IPS-18c (cell line): ENCODE data around the gene SRP9.
"Not testable (repeated sequence)": the region's sequence is repeated elsewhere in the genome, so short reads cannot be mapped to it uniquely, and the experiment has no call there.

Experiments
- H3K4me3 ChIP-seq: 2 replicates; pipeline ENCODE4 v1.7.0; 2013; ENCODE audit warnings: low read depth, mild to moderate bottlenecking, low read length, moderate library complexity; ENCODE audit not compliant: insufficient read depth
- H3K9me3 ChIP-seq: one replicate; pipeline ENCODE4 v1.6.1; 2013; ENCODE audit warnings: mild to moderate bottlenecking, low read length, moderate library complexity; ENCODE audit not compliant: control insufficient read depth, insufficient read depth

The SRP9 gene

GRCh38 chr1:225819346-225820192, 41.9 kb downstream of the SRP9 start:
- no peak overlapping the region for H3K4me3 ChIP-seq
- H3K9me3 ChIP-seq, result no peaks in the 10 kb centered on the region

- H3K9me3 ChIP-seq, result no peaks in the 10 kb centered on the region
- no peak overlapping the region for H3K4me3 ChIP-seq
These were observed 43.0 kb downstream of the SRP9 start for GRCh38 chr1:225820522-225821120.

GRCh38 chr1:225822655-225823403, 45.2 kb downstream of the SRP9 start:
- H3K9me3 ChIP-seq, result no peaks in the 10 kb centered on the region
- no peak overlapping the region for H3K4me3 ChIP-seq

GRCh38 chr1:225823811-225824261, 46.2 kb downstream of the SRP9 start:
- no peak overlapping the region for H3K4me3 ChIP-seq
- no peaks in the 10 kb centered on the region for H3K9me3 ChIP-seq

GRCh38 chr1:225824533-225824941, 46.9 kb downstream of the SRP9 start:
- Histone ChIP-seq H3K4me3 (no peak overlapping the region), H3K9me3 (no peaks in the 10 kb centered on the region)

- Histone ChIP-seq H3K4me3 (no peak overlapping the region), H3K9me3 (no peaks in the 10 kb centered on the region)
These were observed 47.5 kb downstream of the SRP9 start for GRCh38 chr1:225825078-225825477.

- Histone ChIP-seq H3K9me3 (no peaks in the 10 kb centered on the region), H3K4me3 (no peak overlapping the region)
These were observed 48.0 kb downstream of the SRP9 start for GRCh38 chr1:225825607-225826007.

- Histone ChIP-seq H3K9me3 (no peaks in the 10 kb centered on the region), H3K4me3 (no peak overlapping the region)
These were observed 49.5 kb downstream of the SRP9 start for GRCh38 chr1:225827076-225827475.

GRCh38 chr1:225828706-225829345, 51.2 kb downstream of the SRP9 start:
- no peak overlapping the region for H3K4me3 ChIP-seq

GRCh38 chr1:225830841-225831240, 53.2 kb downstream of the SRP9 start:
- Histone ChIP-seq H3K9me3 (no peaks in the 10 kb centered on the region), H3K4me3 (no peak overlapping the region)

More at GRCh38 chr1:225828706-225829345, 51.2 kb downstream of the SRP9 start:
- no peaks in the 10 kb centered on the region for H3K9me3 ChIP-seq

GRCh38 chr1:225834417-225835329, 57.0 kb downstream of the SRP9 start:
- H3K4me3 ChIP-seq, result no peak overlapping the region; the same call in 1 of the 2 replicates

GRCh38 chr1:225835856-225836255, 58.2 kb downstream of the SRP9 start:
- Histone ChIP-seq H3K4me3 (no peak overlapping the region), H3K9me3 (no peaks in the 10 kb centered on the region)

More at GRCh38 chr1:225834417-225835329, 57.0 kb downstream of the SRP9 start:
- H3K9me3 ChIP-seq, result no peaks in the 10 kb centered on the region

GRCh38 chr1:225836296-225836695, 58.7 kb downstream of the SRP9 start:
- H3K9me3 ChIP-seq, H3K4me3 ChIP-seq: not testable (repeated sequence)

- no peaks in the 10 kb centered on the region for H3K9me3 ChIP-seq
- H3K4me3 ChIP-seq, result no peak overlapping the region
These were observed 61.2 kb downstream of the SRP9 start for GRCh38 chr1:225838793-225839192.
